Central memory CD8-positive, alpha-beta T cell (primary cell): ENCODE results near the gene SLC6A13.

Experiments used
- ATAC-seq: fragments of 150-1000 bp; cut with Tn5 transposase; replicated peaks from 2 replicates; pipeline ENCODE4 v1.10.0; 2022; ENCODE audit warnings: mild to moderate bottlenecking, moderate FRiP score, moderate number of reproducible peaks; ENCODE audit not compliant: poor library complexity, severe bottlenecking; ENCODE audit errors: extremely low read depth
- DNase-seq, 2 donors: peaks; one replicate each; pipeline ENCODE4 v3.0.0; 2021; ENCODE audit warnings: low spot score in 2 of 2
- H3K27ac Mint-ChIP-seq: one replicate; pipeline ENCODE4 v1.8.0; 2022; ENCODE audit warnings: low read depth, mild to moderate bottlenecking, moderate library complexity, mixed read lengths
- H3K27me3 Mint-ChIP-seq: one replicate; pipeline ENCODE4 v1.8.0; 2022; ENCODE audit warnings: mixed read lengths
- H3K36me3 Mint-ChIP-seq: one replicate; pipeline ENCODE4 v1.8.0; 2022; ENCODE audit warnings: mild to moderate bottlenecking, moderate library complexity, mixed read lengths; ENCODE audit not compliant: insufficient read depth
- H3K4me1 Mint-ChIP-seq: one replicate; pipeline ENCODE4 v1.8.0; 2022; ENCODE audit warnings: mixed read lengths
- H3K4me3 Mint-ChIP-seq: one replicate; pipeline ENCODE4 v1.8.0; 2022; ENCODE audit warnings: mild to moderate bottlenecking, moderate library complexity, mixed read lengths
- H3K9me3 Mint-ChIP-seq: one replicate; pipeline ENCODE4 v1.8.0; 2022; ENCODE audit warnings: mixed read lengths

Gene SLC6A13

GRCh38 chr12:175250-175649, 87.4 kb downstream of the SLC6A13 start:
- no peak for DNase-seq
- Mint-ChIP-seq H3K36me3 (peaks cover 2% of the 10 kb centered on the region), H3K4me1 (peaks cover 5% of the 10 kb centered on the region), H3K27me3 (peaks cover 65% of the 10 kb centered on the region), H3K9me3 (no peaks in the 10 kb centered on the region), H3K27ac (no peak overlapping the region), H3K4me3 (no peak overlapping the region)
- ATAC-seq = no peak

DNA sequence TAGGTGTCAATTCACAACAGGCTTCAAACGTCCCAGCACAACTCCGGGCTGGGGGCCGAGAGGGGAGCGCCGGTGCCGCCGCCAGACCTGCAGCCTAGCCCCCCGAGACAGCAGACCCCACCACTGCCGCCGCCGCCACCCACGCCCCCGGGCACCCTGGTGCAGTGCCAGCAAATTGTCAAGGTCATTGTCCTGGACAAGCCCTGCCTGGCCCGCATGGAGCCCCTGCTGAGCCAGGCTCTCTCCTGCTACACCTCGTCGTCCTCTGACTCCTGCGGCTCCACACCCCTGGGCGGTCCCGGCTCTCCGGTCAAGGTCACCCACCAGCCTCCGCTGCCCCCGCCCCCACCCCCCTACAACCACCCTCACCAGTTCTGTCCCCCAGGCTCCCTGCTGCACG, 88.0 kb downstream of the SLC6A13 start:
- H3K27ac Mint-ChIP-seq = no peak overlapping the region
- DNase-seq (no peak), ATAC-seq (no peak)
- peaks cover 4% of the 10 kb centered on the region for H3K4me1 Mint-ChIP-seq
- no peak overlapping the region for H3K4me3 Mint-ChIP-seq
- peaks cover 72% of the 10 kb centered on the region for H3K27me3 Mint-ChIP-seq
- H3K9me3 Mint-ChIP-seq = no peaks in the 10 kb centered on the region
- H3K36me3 Mint-ChIP-seq = peaks cover 2% of the 10 kb centered on the region

DNA sequence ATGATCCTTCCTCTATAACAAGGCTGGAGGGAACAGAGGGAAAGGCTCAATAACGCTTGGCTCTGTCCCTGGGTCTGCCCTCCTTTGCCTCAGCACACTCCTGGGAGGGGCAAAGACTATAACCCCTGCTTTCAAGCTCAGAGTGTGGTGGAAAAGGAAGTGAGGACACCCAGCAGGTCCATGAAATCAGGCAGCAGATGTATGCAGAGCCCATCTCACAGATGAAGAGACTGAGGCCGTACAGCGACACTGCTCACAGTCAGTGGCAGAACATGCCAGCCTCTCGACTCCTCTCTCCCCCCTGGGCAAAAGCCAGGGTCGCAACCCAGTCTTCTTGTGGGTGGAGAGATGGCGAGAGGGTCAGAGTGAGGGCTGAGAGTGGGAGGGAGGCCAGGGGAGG, 88.5 kb downstream of the SLC6A13 start:
- Mint-ChIP-seq H3K9me3 (no peaks in the 10 kb centered on the region), H3K27ac (no peak overlapping the region), H3K4me1 (peaks cover 8% of the 10 kb centered on the region), H3K27me3 (peaks cover 76% of the 10 kb centered on the region), H3K4me3 (no peak overlapping the region), H3K36me3 (peaks cover 2% of the 10 kb centered on the region)
- DNase-seq = no peak
- ATAC-seq = no peak

GRCh38 chr12:172732-173161, 89.9 kb downstream of the SLC6A13 start:
- peaks cover 2% of the 10 kb centered on the region for H3K36me3 Mint-ChIP-seq
- ATAC-seq = no peak
- no peaks in the 10 kb centered on the region for H3K9me3 Mint-ChIP-seq
- no peak overlapping the region for H3K27ac Mint-ChIP-seq
- DNase-seq = no peak
- H3K27me3 Mint-ChIP-seq = peaks cover 75% of the 10 kb centered on the region
- no peak overlapping the region for H3K4me3 Mint-ChIP-seq
- H3K4me1 Mint-ChIP-seq = peaks cover 8% of the 10 kb centered on the region

- H3K36me3 Mint-ChIP-seq = peaks cover 2% of the 10 kb centered on the region
- peaks cover 79% of the 10 kb centered on the region for H3K27me3 Mint-ChIP-seq
- no peaks in the 10 kb centered on the region for H3K9me3 Mint-ChIP-seq
- no peak overlapping the region for H3K4me3 Mint-ChIP-seq
- no peak for ATAC-seq
- no peak for DNase-seq
- no peak overlapping the region for H3K27ac Mint-ChIP-seq
- peaks cover 8% of the 10 kb centered on the region for H3K4me1 Mint-ChIP-seq
Measured at GRCh38 chr12:171743-172676, 90.6 kb downstream of the SLC6A13 start.

GRCh38 chr12:171276-171675, 91.4 kb downstream of the SLC6A13 start:
- Mint-ChIP-seq H3K27ac (no peak overlapping the region), H3K9me3 (no peaks in the 10 kb centered on the region), H3K4me3 (no peak overlapping the region), H3K27me3 (peaks cover 86% of the 10 kb centered on the region), H3K36me3 (peaks cover 2% of the 10 kb centered on the region), H3K4me1 (peaks cover 8% of the 10 kb centered on the region)
- no peak for DNase-seq
- no peak for ATAC-seq
